Measurements from ENCODE around the gene RABGEF1.

- no peak for TF ChIP-seq POLR2AphosphoS5 (IDR thresholded peaks at IDR 0.05; ENCODE audit: insufficient read depth, low read depth, low read length)
- TF ChIP-seq CTCF (IDR thresholded peaks at IDR 0.05; ENCODE audit: extremely low read depth in 1 of 2, insufficient read depth in 1 of 2, low read depth in 1 of 2, low read length in 2 of 2) = peak; percentile 37 to 53
These were observed 96.5 kb downstream of the RABGEF1 start for GRCh38 chr7:66837007-66837406.

Measured in endothelial cell of umbilical vein (primary cell).